ENCODE measurements around the gene SEPTIN1. TPM values are rescaled to one million over a fixed set of nuclear protein-coding genes. Genes with fewer than 3 reads are reported as not detected.

Gene SEPTIN1
- total and polyA plus RNA-seq, 2 of the 13 experiments (the other 11 are each of a cell fraction or from before 2014, with no cell fraction given), result 0.18 to 0.67 TPM

GRCh38 chr16:30378236-30379157, 3.9 kb downstream of the SEPTIN1 start (continued):
- TF ChIP-seq CERS6 (CRISPR knock-in tag; IDR thresholded peaks at IDR 0.05) (no peak), HMG20A (CRISPR knock-in tag; IDR thresholded peaks at IDR 0.05; ENCODE audit: borderline replicate concordance) (no peak), EHMT2 (IDR thresholded peaks at IDR 0.05; ENCODE audit: borderline replicate concordance, low read depth, low read length) (no peak), DMAP1 (CRISPR knock-in tag; IDR thresholded peaks at IDR 0.05) (peak; percentile 51; the same call in 1 of the 2 replicates), YY1 (IDR thresholded peaks at IDR 0.05; ENCODE audit: insufficient read depth, insufficient replicate concordance, low read depth, low read length) (peak; percentile 23), CEBPB (IDR thresholded peaks at IDR 0.05; ENCODE audit: borderline replicate concordance, low read depth, low read length) (no peak), ELF1 (CRISPR knock-in tag; IDR thresholded peaks at IDR 0.05) (no peak), ZNF841 (CRISPR knock-in tag; IDR thresholded peaks at IDR 0.05; ENCODE audit: borderline replicate concordance) (no peak), ZSCAN9 (CRISPR knock-in tag; IDR thresholded peaks at IDR 0.05; ENCODE audit: borderline replicate concordance) (no peak; the same call in 1 of the 2 replicates), ATF6 (CRISPR knock-in tag; conservative IDR thresholded peaks at IDR 0.05) (no peak), ZNF564 (CRISPR knock-in tag; IDR thresholded peaks at IDR 0.05) (no peak)
- TF ChIP-seq, protein P1, sequence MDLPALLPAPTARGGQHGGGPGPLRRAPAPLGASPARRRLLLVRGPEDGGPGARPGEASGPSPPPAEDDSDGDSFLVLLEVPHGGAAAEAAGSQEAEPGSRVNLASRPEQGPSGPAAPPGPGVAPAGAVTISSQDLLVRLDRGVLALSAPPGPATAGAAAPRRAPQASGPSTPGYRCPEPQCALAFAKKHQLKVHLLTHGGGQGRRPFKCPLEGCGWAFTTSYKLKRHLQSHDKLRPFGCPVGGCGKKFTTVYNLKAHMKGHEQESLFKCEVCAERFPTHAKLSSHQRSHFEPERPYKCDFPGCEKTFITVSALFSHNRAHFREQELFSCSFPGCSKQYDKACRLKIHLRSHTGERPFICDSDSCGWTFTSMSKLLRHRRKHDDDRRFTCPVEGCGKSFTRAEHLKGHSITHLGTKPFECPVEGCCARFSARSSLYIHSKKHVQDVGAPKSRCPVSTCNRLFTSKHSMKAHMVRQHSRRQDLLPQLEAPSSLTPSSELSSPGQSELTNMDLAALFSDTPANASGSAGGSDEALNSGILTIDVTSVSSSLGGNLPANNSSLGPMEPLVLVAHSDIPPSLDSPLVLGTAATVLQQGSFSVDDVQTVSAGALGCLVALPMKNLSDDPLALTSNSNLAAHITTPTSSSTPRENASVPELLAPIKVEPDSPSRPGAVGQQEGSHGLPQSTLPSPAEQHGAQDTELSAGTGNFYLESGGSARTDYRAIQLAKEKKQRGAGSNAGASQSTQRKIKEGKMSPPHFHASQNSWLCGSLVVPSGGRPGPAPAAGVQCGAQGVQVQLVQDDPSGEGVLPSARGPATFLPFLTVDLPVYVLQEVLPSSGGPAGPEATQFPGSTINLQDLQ (CRISPR knock-in tag; IDR thresholded peaks at IDR 0.05), result no peak; the same call in 1 of the 2 replicates
- TF ChIP-seq, protein P2, sequence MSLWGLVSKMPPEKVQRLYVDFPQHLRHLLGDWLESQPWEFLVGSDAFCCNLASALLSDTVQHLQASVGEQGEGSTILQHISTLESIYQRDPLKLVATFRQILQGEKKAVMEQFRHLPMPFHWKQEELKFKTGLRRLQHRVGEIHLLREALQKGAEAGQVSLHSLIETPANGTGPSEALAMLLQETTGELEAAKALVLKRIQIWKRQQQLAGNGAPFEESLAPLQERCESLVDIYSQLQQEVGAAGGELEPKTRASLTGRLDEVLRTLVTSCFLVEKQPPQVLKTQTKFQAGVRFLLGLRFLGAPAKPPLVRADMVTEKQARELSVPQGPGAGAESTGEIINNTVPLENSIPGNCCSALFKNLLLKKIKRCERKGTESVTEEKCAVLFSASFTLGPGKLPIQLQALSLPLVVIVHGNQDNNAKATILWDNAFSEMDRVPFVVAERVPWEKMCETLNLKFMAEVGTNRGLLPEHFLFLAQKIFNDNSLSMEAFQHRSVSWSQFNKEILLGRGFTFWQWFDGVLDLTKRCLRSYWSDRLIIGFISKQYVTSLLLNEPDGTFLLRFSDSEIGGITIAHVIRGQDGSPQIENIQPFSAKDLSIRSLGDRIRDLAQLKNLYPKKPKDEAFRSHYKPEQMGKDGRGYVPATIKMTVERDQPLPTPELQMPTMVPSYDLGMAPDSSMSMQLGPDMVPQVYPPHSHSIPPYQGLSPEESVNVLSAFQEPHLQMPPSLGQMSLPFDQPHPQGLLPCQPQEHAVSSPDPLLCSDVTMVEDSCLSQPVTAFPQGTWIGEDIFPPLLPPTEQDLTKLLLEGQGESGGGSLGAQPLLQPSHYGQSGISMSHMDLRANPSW (CRISPR knock-in tag; IDR thresholded peaks at IDR 0.05; ENCODE audit: borderline replicate concordance), result no peak
- TF ChIP-seq, protein P3, sequence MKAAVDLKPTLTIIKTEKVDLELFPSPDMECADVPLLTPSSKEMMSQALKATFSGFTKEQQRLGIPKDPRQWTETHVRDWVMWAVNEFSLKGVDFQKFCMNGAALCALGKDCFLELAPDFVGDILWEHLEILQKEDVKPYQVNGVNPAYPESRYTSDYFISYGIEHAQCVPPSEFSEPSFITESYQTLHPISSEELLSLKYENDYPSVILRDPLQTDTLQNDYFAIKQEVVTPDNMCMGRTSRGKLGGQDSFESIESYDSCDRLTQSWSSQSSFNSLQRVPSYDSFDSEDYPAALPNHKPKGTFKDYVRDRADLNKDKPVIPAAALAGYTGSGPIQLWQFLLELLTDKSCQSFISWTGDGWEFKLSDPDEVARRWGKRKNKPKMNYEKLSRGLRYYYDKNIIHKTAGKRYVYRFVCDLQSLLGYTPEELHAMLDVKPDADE (CRISPR knock-in tag; IDR thresholded peaks at IDR 0.05), result no peak
- TF ChIP-seq, protein P4, sequence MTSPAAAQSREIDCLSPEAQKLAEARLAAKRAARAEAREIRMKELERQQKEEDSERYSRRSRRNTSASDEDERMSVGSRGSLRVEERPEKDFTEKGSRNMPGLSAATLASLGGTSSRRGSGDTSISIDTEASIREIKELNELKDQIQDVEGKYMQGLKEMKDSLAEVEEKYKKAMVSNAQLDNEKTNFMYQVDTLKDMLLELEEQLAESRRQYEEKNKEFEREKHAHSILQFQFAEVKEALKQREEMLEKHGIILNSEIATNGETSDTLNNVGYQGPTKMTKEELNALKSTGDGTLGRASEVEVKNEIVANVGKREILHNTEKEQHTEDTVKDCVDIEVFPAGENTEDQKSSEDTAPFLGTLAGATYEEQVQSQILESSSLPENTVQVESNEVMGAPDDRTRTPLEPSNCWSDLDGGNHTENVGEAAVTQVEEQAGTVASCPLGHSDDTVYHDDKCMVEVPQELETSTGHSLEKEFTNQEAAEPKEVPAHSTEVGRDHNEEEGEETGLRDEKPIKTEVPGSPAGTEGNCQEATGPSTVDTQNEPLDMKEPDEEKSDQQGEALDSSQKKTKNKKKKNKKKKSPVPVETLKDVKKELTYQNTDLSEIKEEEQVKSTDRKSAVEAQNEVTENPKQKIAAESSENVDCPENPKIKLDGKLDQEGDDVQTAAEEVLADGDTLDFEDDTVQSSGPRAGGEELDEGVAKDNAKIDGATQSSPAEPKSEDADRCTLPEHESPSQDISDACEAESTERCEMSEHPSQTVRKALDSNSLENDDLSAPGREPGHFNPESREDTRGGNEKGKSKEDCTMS (CRISPR knock-in tag; conservative IDR thresholded peaks at IDR 0.05), result 0 out of 2 replicates have a peak, but pooled peaks have one; percentile 55
